ENCODE measurements around the gene CLRN1.

CLRN1 gene

GRCh38 chr3:150921209-150921608, 51.3 kb downstream of the CLRN1 start:
- DNase-seq (ENCODE audit: low spot score): no peak

- no peak for DNase-seq (ENCODE audit: low spot score)
Measured at GRCh38 chr3:150920236-150920635, 52.3 kb downstream of the CLRN1 start.

- DNase-seq (ENCODE audit: low spot score): no peak
Measured at GRCh38 chr3:150917951-150918350, 54.6 kb downstream of the CLRN1 start.

GRCh38 chr3:150913133-150913922, 59.2 kb downstream of the CLRN1 start:
- DNase-seq (ENCODE audit: low spot score): no peak

- no peak for DNase-seq (ENCODE audit: low spot score)
Measured at GRCh38 chr3:150912501-150912900, 60.0 kb downstream of the CLRN1 start.

- DNase-seq (ENCODE audit: low spot score): no peak
Measured at GRCh38 chr3:150911771-150912170, 60.8 kb downstream of the CLRN1 start.

GRCh38 chr3:150906461-150906860, 66.1 kb downstream of the CLRN1 start:
- DNase-seq (ENCODE audit: low spot score): no peak

- DNase-seq (ENCODE audit: low spot score): no peak
Measured at GRCh38 chr3:150905746-150906145, 66.8 kb downstream of the CLRN1 start.

- DNase-seq (ENCODE audit: low spot score): no peak
Measured at GRCh38 chr3:150905339-150905738, 67.2 kb downstream of the CLRN1 start, which contains the start of gene MINDY4B. MINDY4B (minus strand) TSS chr3:150905439; CDS start chr3:150905439, 0 bp downstream.

- DNase-seq (ENCODE audit: low spot score): no peak
Measured at GRCh38 chr3:150902988-150903387, 69.5 kb downstream of the CLRN1 start.

- no peak for DNase-seq (ENCODE audit: low spot score)
Measured at GRCh38 chr3:150901793-150902192, 70.7 kb downstream of the CLRN1 start.

- no peak for DNase-seq (ENCODE audit: low spot score)
Measured at GRCh38 chr3:150899141-150899540, 73.4 kb downstream of the CLRN1 start.

GRCh38 chr3:150898046-150898754, 74.3 kb downstream of the CLRN1 start:
- no peak for DNase-seq (ENCODE audit: low spot score)

- DNase-seq (ENCODE audit: low spot score): no peak
Measured at GRCh38 chr3:150897592-150897991, 74.9 kb downstream of the CLRN1 start.

GRCh38 chr3:150890831-150891230, 81.7 kb downstream of the CLRN1 start:
- no peak for DNase-seq (ENCODE audit: low spot score)

- DNase-seq (ENCODE audit: low spot score): no peak
Measured at GRCh38 chr3:150890295-150890694, 82.2 kb downstream of the CLRN1 start.

- no peak for DNase-seq (ENCODE audit: low spot score)
Measured at GRCh38 chr3:150889106-150889505, 83.4 kb downstream of the CLRN1 start.

GRCh38 chr3:150887031-150887430, 85.5 kb downstream of the CLRN1 start:
- DNase-seq (ENCODE audit: low spot score): no peak

GRCh38 chr3:150885535-150885934, 87.0 kb downstream of the CLRN1 start:
- DNase-seq (ENCODE audit: low spot score): no peak

- no peak for DNase-seq (ENCODE audit: low spot score)
Measured at GRCh38 chr3:150878996-150879575, 93.4 kb downstream of the CLRN1 start.

GRCh38 chr3:150878290-150878689, 94.2 kb downstream of the CLRN1 start:
- DNase-seq (ENCODE audit: low spot score): no peak

GRCh38 chr3:150877303-150877702, 95.2 kb downstream of the CLRN1 start:
- no peak for DNase-seq (ENCODE audit: low spot score)
